HepG2 (cell line): ENCODE results near the gene GPC3. TPM values are rescaled to one million over a fixed set of nuclear protein-coding genes. Genes with fewer than 3 reads are reported as not detected.

Experiments
- ATAC-seq: fragments of 200-7000 bp; cut with Tn5 transposase; 3 replicates; pipeline ENCODE4 v1.9.1; 2020; ENCODE audit warnings: mild to moderate bottlenecking, moderate library complexity
- BruUV-seq: library from RNA; stranded (reverse); fragments of 400-500 nt; replicated peaks from 2 replicates; lab custom pipeline; 2021; lab: Mats Ljungman, UMichigan
- CTCF ChIA-PET: fragments of 300-600 bp; formaldehyde crosslinking; extraction: SDS; loops from one replicate; lab custom pipeline; 2021; ENCODE audit warnings: low total read pairs, inconsistent platforms, low intra/inter-chr PET ratio; lab: Yijun Ruan, JAX
- POLR2A ChIA-PET: fragments of 350-600 bp; sonication (Branson Sonifier 250); formaldehyde crosslinking; loops from one replicate; lab custom pipeline; 2020; ENCODE audit warnings: antibody characterized with exemption, inconsistent platforms; lab: Yijun Ruan, JAX
- DNase-seq: peaks from one replicate; pipeline ENCODE4 v3.0.0-alpha.2; 2015; ENCODE audit warnings: low spot score
- FAIRE-seq: peaks from 3 replicates; lab custom pipeline; 2011; peaks lifted over from hg19 to GRCh38; lab: Jason Lieb, UNC
- H2AFZ ChIP-seq: one replicate; pipeline ENCODE4 v1.6.1; 2011; ENCODE audit warnings: low read length, inconsistent platforms
- H3K27ac ChIP-seq: fragments of 300-600 bp; 3 replicates; pipeline ENCODE4 v1.8.0; 2011; ENCODE audit warnings: mixed run types, mild to moderate bottlenecking, mixed read lengths, low read length, inconsistent platforms; ENCODE audit not compliant: insufficient read depth; ENCODE audit errors: extremely low read length
- H3K27me3 ChIP-seq, 2 experiments: fragments of 200-600 bp in 1 of 2; 2 replicates in 1 of 2; 3 replicates in 1 of 2; pipeline versions ENCODE4 v1.6.0 to v1.8.0; 2011; ENCODE audit warnings: low read length in 2 of 2, mild to moderate bottlenecking in 2 of 2, moderate library complexity in 2 of 2, inconsistent platforms in 1 of 2; ENCODE audit not compliant: insufficient read depth in 2 of 2, control insufficient read depth in 1 of 2
- H3K36me3 ChIP-seq, 2 experiments: fragments of 200-600 bp in 1 of 2; replicated peaks in 1 of 2; 2 replicates in 1 of 2; 3 replicates in 1 of 2; pipeline versions ENCODE4 v1.5.1 to v1.8.0; 2011; ENCODE audit warnings: low read length in 2 of 2, inconsistent platforms in 1 of 2; ENCODE audit not compliant: insufficient read depth in 2 of 2, control insufficient read depth in 1 of 2
- H3K4me1 ChIP-seq: 2 replicates; pipeline ENCODE4 v1.5.1; 2012; ENCODE audit warnings: low read length, inconsistent platforms; ENCODE audit not compliant: insufficient read depth
- H3K4me2 ChIP-seq: 2 replicates; pipeline ENCODE4 v1.6.0; 2011; ENCODE audit warnings: low read depth, low read length, inconsistent platforms
- H3K4me3 ChIP-seq, 3 experiments: fragments of 200-600 bp in 1 of 3; sonication (generic), shearing (Covaris generic) in 1 of 3; replicated peaks in 1 of 3; 2 replicates each; pipeline ENCODE4 v1.5.1; 2011 to 2016; ENCODE audit warnings: low read length in 3 of 3, inconsistent platforms in 2 of 3, low read depth in 2 of 3, mild to moderate bottlenecking in 2 of 3, control low read depth in 1 of 3, mixed read lengths in 1 of 3; ENCODE audit not compliant: insufficient read depth in 1 of 3
- H3K79me2 ChIP-seq: one replicate; pipeline ENCODE4 v1.6.1; 2011; ENCODE audit warnings: low read length, inconsistent platforms; ENCODE audit not compliant: insufficient read depth
- H3K9ac ChIP-seq: 2 replicates; pipeline ENCODE4 v1.6.0; 2011; ENCODE audit warnings: mild to moderate bottlenecking, low read depth, low read length, inconsistent platforms; ENCODE audit not compliant: insufficient read depth
- H3K9me3 ChIP-seq: 2 replicates; pipeline ENCODE4 v1.5.1; 2012; ENCODE audit warnings: mild to moderate bottlenecking, low read length
- H4K20me1 ChIP-seq: 2 replicates; pipeline ENCODE4 v1.6.0; 2011; ENCODE audit warnings: inconsistent platforms, mild to moderate bottlenecking, low read length, moderate library complexity; ENCODE audit not compliant: insufficient read depth
- ATF1 ChIP-seq: IDR thresholded peaks from 2 replicates; pipeline ENCODE4 v1.6.1; 2016; ENCODE audit warnings: mild to moderate bottlenecking, control low read depth
- HIC2 ChIP-seq: sonication (generic); formaldehyde crosslinking; IDR thresholded peaks from 2 replicates; pipeline ENCODE4 v1.9.0; 2022; ENCODE audit warnings: low read depth, missing genetic modification reagents
- KLF13 ChIP-seq: sonication (generic); formaldehyde crosslinking; IDR thresholded peaks from 2 replicates; pipeline ENCODE4 v1.4.0; 2020; ENCODE audit warnings: mild to moderate bottlenecking, missing genetic modification reagents
- LRRFIP1 ChIP-seq: sonication (generic); formaldehyde crosslinking; conservative IDR thresholded peaks from 2 replicates; pipeline ENCODE4 v1.4.0; 2020; ENCODE audit warnings: missing genetic modification reagents
- REL ChIP-seq: sonication (generic); formaldehyde crosslinking; conservative IDR thresholded peaks from 2 replicates; pipeline ENCODE4 v1.8.0; 2022; ENCODE audit warnings: mild to moderate bottlenecking, missing genetic modification reagents, moderate library complexity
- SALL1 ChIP-seq: sonication (generic); formaldehyde crosslinking; IDR thresholded peaks from 2 replicates; pipeline ENCODE4 v1.8.0; 2022; ENCODE audit warnings: mild to moderate bottlenecking, missing genetic modification reagents
- SRSF1 ChIP-seq: fragments of 200-400 bp; formaldehyde crosslinking; optimal IDR thresholded peaks from 2 replicates; pipeline ENCODE3; 2017; ENCODE audit warnings: mild to moderate bottlenecking, low read depth, low read length, moderate library complexity
- TAF15 ChIP-seq: fragments of 200-400 bp; formaldehyde crosslinking; IDR thresholded peaks from one replicate; pipeline ENCODE4 v1.6.1; 2018; ENCODE audit warnings: mild to moderate bottlenecking, low read depth, low read length; ENCODE audit not compliant: poor library complexity, severe bottlenecking
- TARDBP ChIP-seq: sonication (generic); formaldehyde crosslinking; IDR thresholded peaks from 2 replicates; pipeline ENCODE4 v1.8.0; 2022; ENCODE audit warnings: mild to moderate bottlenecking, missing genetic modification reagents
- ZBTB34 ChIP-seq: sonication (generic); formaldehyde crosslinking; IDR thresholded peaks from 2 replicates; pipeline ENCODE4 v1.8.0; 2022; ENCODE audit warnings: mild to moderate bottlenecking, missing genetic modification reagents
- ZNF7 ChIP-seq: IDR thresholded peaks from 2 replicates; pipeline ENCODE4 v1.6.1; 2016; ENCODE audit warnings: missing biosample characterization, missing genetic modification reagents
- ZNF703 ChIP-seq: sonication (generic); formaldehyde crosslinking; IDR thresholded peaks from 2 replicates; pipeline ENCODE4 v1.5.1; 2020; ENCODE audit warnings: missing genetic modification reagents, mild to moderate bottlenecking, moderate library complexity, borderline replicate concordance
- WGBS: methylation state at CpG from one replicate; pipeline ENCODE4 v1.1.6; 2017; ENCODE audit warnings: low lambda C conversion rate; 5-methylcytosine and 5-hydroxymethylcytosine counted together
- in situ Hi-C: cut with HindIII; loops from 2 replicates; pipeline ENCODE4 v1.10.0; 2017; ENCODE audit warnings: low pct_unique_long_range_greater_than_20kb; ENCODE audit not compliant: extremely low pct_ligation_motif_present
- intact Hi-C: fragments of 100-400 bp; cut with micrococcal nuclease; formaldehyde crosslinking; loops from one replicate; pipeline ENCODE4 v1.10.0; 2022; ENCODE audit not compliant: unreplicated experiment
- polyA plus RNA-seq, 8 experiments: library from polyadenylated mRNA; depleted of rRNA in 3 of 8; stranded (reverse) in 7 of 8; unstranded in 1 of 8; fragments of >200 nt; fragmentation: Illumina TruSeq in 4 of 8; extraction: Trizol in 4 of 8; gene quantifications; 2 replicates each; pipeline versions ENCODE4 v1.2.1 to v1.2.3, GENCODE V29; 2011 to 2016; ENCODE audit warnings: low read depth in 4 of 8, missing spikeins in 1 of 8, mixed read lengths in 1 of 8; ENCODE audit not compliant: insufficient read depth in 1 of 8
- total RNA-seq, 5 experiments: library from RNA; depleted of rRNA; stranded (reverse); fragments of >200 nt; fragmentation: Illumina TruSeq; extraction: Trizol; gene quantifications; 2 replicates each; pipeline ENCODE4 v1.2.3, GENCODE V29; 2016; ENCODE audit warnings: low read depth in 1 of 5

GPC3 gene
- total and polyA plus RNA-seq, 2 of the 13 experiments (the other 11 are each of a cell fraction or from before 2014, with no cell fraction given): 1,799 to 3,263 TPM

GRCh38 chrX:133754657-133755056, 230.7 kb downstream of the GPC3 start (continued):
- TF ChIP-seq ATF1 (no peak), ZNF7 (CRISPR knock-in tag) (no peak), KLF13 (CRISPR knock-in tag) (no peak)

GRCh38 chrX:133749951-133750350, 235.4 kb downstream of the GPC3 start:
- no peak overlapping the region for H3K27ac ChIP-seq
- ChIA-PET POLR2A (no interaction called here), CTCF (no interaction called here)
- no peaks in the 10 kb centered on the region for H3K9me3 ChIP-seq
- H3K27me3 ChIP-seq: no peaks in the 10 kb centered on the region
- intact Hi-C loops: no loop called here
- ATAC-seq: no peak; the same call in 2 of the 3 replicates
- no peak overlapping the region for H2AFZ ChIP-seq
- no peak overlapping the region for H3K9ac ChIP-seq
- peaks cover 91% of the 10 kb centered on the region for H4K20me1 ChIP-seq
- no peak for TF ChIP-seq HIC2 (CRISPR knock-in tag)
- TF ChIP-seq LRRFIP1: no peak
- no peak for TF ChIP-seq ZNF703 (CRISPR knock-in tag)
- no peak for TF ChIP-seq SRSF1
- no peak for TF ChIP-seq REL (CRISPR knock-in tag)
- no peak for TF ChIP-seq ZBTB34 (CRISPR knock-in tag)
- TF ChIP-seq TAF15: no peak
- no peak for TF ChIP-seq TARDBP (CRISPR knock-in tag)
- no peak for TF ChIP-seq SALL1 (CRISPR knock-in tag)
- TF ChIP-seq, all 625 proteins: peak for 0
- Histone ChIP-seq H3K4me1 (peaks cover 68% of the 10 kb centered on the region), H3K4me2 (no peak overlapping the region), H3K79me2 (peaks cover 91% of the 10 kb centered on the region), H3K36me3 (peaks cover 8 to 49% of the 10 kb centered on the region in 2 experiments), H3K4me3 (no peak overlapping the region)
- FAIRE-seq: no peak
- BruUV-seq: no TSS peak
- 97% methylated on average over 4 of the region's 4 CpGs for WGBS
- in situ Hi-C loops: no loop called here
- no peak for DNase-seq
